NT2/D1 (cell line): ENCODE results near the gene S100A4.

Experiments used
- SUZ12 ChIP-seq: IDR thresholded peaks from 2 replicates; pipeline ENCODE4 v1.6.1; 2011; ENCODE audit not compliant: insufficient read length, insufficient read depth; ENCODE audit errors: extremely low read depth
- YY1 ChIP-seq: IDR thresholded peaks from 2 replicates; pipeline ENCODE4 v1.6.1; 2011; ENCODE audit not compliant: insufficient read length, insufficient read depth
- ZNF274 ChIP-seq: IDR thresholded peaks from 2 replicates; pipeline ENCODE4 v1.6.1; 2011; ENCODE audit warnings: mild to moderate bottlenecking, low read depth, low read length

DNA sequence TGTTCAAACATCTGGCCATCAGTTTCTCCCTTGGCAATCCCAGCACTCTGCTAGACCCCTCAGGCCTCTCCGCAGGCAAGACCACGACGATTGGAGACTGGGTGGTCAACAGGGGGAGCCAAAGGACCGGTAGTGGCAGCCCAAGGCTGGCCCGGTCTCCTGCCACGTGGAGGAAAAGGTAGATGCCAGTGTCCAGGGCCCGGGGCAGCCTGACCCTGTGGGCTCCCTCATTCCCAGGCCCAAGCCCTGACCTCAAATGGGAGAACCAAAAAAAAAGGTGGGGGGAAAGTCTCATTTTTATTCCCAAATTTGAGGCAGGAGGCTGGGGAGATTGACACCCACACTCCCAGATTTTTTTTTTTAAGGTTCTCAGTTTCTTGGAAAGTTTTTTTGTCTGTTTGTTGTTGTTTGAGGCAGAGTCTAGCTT is 34.6 kb downstream of the S100A4 start:
- TF ChIP-seq YY1 (no peak), ZNF274 (no peak), SUZ12 (no peak)
